Activated T-helper 1 cell treated with anti-CD3 and anti-CD28 coated beads, Interleukin-2, amount 50 U/mL, for 16 hours (primary cell): ENCODE measurements around the gene MGME1.

Source experiments
- DNase-seq, 2 donors: peaks; one replicate each; pipeline ENCODE4 v3.0.0-alpha.2; 2020; ENCODE audit warnings: low read depth in 1 of 2, low spot score in 1 of 2

Gene MGME1

GRCh38 chr20:17992224-17992637 is 23.4 kb downstream of the MGME1 start:
- DNase-seq = no peak

GRCh38 chr20:17992847-17993513 is 24.2 kb downstream of the MGME1 start:
- no peak for DNase-seq

- DNase-seq = no peak
Measured at GRCh38 chr20:17993546-17993945, 24.7 kb downstream of the MGME1 start.

DNA sequence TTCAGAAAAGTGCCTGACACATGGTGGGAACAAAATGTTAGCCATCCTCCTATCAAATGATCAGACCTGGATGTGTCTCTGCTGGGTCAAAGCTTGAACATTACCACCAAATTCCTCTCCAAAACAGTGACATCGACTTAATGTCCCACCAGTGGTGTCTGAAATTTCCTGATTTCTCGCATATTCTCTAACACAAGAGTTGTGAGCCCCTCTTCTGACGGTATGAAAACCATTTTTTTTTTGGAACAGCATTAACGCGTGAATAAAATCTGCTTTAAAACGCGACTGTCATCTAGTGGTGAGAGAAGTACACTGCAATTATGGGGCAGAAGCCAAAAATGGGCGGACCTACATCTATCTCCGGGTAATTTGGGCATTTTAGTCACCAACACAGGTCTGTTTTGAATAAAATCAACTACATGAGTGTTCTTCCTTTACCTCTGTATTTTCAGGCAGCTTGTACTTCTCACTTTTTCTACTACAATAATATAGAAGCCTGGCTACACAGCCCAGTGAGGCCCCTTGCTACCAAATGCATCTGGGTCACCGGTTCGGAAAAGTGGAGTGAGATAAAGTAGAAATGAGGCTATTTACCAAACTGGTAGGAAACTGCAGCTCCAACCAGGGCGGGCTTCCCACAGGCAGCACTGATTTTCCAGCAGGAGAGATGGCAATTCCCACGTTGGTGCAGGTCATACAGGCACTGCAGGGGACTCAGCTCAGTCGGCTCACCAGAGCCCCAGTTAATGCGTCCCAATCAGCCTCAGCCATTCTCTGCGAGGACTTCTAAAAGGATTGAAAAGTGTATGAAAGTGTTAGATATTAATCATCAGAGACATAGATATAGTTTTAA is 27.4 kb downstream of the MGME1 start:
- peak in 1 of 2 donors; percentile 9 for DNase-seq

DNA sequence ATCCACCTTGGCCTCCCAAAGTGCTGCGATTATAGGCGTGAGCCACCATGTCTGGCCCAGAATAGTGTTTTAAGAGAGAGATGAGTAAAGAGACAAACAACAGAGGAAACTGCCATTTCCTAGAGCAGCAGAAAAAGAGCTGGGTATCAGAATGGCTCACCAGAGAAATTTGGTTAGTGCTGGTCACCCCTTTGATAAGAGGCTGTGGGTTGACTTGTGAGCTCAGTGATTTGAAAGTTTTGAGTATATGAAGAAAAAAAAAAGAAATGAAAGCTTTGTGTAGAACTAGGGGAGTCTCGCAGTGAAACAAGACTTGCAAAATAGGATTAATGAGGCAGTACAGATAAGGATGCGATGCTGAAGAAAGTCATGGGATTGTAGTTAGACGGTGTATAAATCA is 29.6 kb downstream of the MGME1 start:
- DNase-seq = no peak

GRCh38 chr20:17999566-17999965 is 30.7 kb downstream of the MGME1 start:
- DNase-seq = no peak

DNA sequence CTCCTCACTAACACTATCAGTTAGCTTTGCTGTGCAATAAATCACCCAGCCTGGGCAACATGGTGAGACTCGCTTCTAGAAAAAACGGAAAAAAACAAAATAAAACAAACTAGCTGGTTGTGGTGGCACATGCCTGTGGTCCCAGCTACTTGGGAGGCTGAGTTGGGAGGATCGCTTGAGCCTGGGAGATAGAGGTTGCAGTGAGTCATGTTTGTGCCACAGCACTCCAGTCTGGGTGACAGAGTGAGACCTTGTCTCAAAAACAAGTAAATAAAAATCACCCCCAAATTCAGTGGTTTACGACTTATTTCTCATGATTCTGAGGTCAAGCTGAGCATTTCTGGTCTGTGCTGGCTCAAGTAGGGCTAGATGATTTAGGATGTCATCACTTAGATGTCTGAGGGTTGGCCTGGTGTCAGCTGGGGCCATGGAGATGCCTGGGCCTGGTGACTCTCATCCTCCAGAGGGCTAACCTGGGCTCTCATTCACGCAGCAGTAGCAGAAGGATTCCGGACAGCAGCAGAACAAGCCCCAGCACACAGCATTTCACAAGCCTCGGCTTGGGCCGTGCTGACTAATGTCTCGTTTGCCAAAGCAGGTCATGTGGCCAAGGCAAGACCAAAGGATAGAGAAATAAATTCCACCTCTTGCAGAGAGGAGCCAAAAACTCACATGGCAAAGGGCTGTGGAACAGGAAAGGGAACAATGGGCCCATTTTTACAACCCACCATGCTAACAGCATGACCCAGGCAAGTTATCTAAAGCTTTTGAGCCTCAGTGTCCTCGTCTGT is 32.5 kb downstream of the MGME1 start:
- DNase-seq = no peak

DNA sequence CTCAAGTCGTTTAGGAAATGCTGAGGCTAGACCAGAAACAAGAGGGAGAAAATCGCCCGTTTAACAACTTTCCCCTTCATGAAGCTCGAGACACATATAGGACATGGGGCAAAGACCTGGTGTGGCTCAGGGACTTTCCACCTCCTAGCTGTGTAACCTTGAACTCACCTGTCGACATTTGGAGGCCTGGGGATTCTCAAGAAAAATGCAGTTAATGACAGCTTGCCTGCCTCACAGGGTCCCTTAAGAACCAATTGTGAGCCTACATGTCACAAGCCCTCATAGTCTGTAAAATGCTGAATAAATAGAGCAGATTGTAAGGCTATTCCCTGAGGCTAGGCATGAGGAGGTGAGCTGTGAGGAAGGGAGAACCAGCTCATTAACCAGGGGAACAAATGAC is 35.1 kb downstream of the MGME1 start:
- DNase-seq = no peak

DNA sequence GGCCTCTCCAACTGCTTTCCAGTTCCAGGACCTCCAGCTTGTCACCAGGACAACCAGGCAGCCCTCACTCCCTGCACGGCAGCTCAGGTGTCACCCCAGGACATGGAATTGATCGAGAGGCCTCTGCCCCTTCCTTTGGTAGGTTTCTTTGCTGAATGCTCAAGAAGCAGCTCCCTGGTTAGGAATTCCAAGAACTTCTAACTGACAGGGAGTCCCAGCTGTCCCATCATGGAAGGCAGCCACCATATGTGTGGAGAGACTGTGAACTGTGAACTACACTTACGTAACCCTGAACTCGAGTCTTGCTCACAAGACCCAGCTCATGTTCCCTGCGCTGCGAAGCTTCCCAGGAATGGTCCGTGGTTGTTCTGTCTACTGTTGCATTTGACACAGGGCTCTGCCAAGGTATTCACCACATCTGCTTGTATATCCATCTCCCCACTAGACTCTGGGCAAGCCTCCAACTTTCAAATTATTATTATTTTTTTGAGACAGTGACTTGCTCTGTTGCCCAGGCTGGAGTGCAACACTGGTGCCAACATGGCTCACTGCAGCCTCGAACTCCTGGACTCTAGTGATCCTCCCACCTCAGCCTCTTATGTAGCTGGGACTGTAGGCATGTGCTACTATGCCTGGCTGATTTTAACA is 35.7 kb downstream of the MGME1 start:
- no peak for DNase-seq

DNA sequence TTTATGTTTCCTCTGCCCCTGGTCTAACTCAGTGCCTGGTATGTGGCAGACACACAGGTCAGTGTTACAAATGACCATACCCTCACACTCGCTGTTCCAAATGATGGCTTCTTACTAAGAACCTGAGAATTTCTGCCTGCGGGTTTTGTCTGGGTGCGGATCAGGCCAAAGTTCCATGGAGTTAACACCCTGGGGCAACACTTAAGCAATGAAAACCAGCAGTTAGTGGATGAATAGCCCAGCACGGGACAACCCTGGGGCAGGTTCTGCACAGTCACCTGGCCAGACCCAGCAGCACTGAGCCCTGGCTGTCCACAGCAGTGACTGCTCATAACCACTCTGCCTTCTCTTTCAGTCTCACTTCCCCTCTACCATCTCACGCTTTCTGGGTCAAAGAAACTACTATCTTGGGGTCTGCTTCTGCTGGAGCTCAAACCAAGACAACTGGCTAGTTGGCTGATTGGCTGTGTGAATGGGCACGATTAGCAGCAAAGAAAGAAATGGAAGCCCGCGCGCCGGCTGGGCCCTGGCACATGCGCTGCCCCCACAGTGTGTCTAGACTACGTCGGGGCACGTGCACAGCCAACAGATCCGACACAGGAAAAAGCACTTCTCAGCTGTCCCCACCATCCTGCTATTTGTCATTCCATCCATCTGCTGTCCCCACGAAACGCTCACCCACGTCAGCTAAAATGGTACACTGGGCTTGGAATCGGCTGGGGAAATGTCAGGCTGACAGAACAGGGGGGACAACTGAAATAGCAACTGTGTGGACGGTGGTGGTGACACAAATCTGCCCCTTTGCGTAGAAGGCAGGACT is 36.6 kb downstream of the MGME1 start:
- no peak for DNase-seq

GRCh38 chr20:18005990-18006364 is 37.2 kb downstream of the MGME1 start:
- no peak for DNase-seq

DNA sequence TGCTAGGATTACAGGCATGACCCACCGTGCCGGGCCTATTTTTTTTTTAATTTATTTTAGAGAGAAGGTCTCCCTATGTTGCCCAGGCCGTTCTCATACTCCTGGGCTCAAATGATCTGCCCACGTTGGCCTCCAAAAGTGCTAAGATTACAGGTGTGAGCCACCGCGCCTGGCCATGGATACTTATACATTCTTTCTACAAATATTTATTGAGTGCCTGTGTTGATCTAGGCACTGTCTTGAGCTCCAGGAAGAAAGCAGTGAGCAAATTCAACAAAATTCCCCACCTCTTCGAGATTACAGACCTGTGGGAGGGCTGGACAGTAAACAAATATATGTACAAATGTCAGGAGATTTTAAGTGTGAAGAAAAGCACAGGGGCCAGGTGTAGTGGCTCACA is 37.9 kb downstream of the MGME1 start:
- no peak for DNase-seq

- no peak for DNase-seq
Measured at GRCh38 chr20:18007534-18008292, 38.9 kb downstream of the MGME1 start.

DNA sequence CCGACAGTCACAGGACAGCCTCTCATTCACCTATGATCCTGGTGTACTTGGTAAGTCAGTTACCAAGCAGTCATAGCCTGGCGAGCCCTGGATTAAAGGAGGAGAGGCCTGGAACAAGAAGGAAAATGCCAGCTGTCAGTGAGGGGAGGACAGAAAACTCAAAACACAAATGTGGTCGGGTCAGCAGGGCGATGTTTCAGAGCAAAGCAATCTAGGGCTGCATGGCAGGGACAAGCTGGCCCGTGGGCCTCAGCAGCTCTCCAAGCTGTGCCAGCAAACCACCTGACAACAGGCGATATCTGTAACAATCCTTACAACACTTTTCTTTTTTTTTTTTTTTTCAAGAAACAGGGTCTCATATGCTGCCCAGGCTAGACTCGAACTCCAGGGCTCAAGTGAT is 40.3 kb downstream of the MGME1 start:
- no peak for DNase-seq

DNA sequence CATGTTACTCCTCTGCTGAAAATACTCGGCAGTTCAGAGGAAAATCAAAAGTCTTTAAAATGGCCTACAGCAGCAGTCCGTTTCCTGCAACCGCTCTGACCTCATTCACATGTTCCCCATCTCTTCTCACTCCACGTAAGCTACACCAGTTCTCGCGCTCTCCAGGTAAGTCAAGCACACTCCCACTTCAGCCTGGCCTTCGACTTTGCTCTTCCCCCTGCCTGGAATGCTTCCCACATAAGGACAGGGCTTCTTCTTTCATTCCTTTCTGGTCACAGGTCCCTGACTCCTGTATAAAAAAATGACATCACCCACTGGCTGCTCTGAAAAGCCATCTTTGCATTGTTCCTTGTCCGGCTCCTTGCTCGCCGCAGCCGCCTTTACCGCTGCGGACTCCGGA is 42.7 kb downstream of the MGME1 start:
- DNase-seq = no peak

DNA sequence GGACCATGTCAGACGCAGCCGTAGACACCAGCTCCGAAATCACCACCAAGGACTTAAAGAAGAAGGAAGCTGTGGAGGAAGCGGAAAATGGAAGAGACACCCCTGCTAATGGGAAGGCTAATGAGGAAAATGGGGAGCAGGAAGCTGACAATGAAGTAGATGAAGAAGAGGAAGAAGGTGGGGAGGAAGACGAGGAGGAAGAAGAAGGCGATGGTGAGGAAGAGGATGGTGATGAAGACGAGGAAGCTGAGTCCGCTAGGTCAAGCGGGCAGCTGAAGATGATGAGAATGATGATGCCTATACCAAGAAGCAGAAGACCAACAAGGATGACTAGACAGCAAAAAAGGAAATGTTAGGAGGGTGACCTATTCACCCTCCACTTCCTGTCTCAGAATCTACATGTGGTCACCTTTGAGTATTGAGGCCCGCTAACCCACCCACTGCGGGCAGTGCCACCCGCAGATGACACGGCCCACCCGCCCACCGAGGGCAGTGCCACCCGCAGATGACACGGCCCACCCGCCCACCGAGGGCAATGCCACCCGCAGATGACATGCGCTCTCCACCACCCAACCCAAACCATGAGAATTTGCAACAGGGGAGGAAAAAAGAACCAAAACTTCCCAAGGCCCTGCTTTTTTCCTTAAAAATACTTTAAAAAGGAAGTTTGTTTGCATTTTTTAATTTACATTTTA is 43.3 kb downstream of the MGME1 start:
- DNase-seq = no peak

- no peak for DNase-seq
Measured at GRCh38 chr20:18012901-18013300, 44.1 kb downstream of the MGME1 start.

- DNase-seq = no peak
Measured at GRCh38 chr20:18014411-18014810, 45.6 kb downstream of the MGME1 start.

DNA sequence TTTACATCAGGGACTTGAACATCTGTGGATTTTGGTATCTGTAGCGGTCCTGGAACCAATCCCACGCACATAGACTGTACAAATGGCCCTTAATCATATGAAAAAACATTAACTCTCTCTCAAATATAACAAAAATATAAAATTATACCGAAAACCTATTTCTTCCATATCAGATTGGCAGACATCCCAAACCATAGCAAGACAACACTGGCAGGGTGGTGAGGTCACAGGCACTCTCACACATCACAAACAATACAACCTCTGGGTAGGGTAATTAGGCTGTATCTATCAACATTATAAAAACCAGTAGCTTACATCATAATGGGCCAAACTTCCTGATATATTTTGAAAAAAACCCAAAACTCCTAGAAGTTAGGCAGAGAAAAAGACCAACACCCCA is 48.0 kb downstream of the MGME1 start:
- DNase-seq = no peak
